Ascending aorta (tissue), 2 donors: ENCODE measurements around the gene EZR. TPM values are rescaled to one million over a fixed set of nuclear protein-coding genes. Genes with fewer than 3 reads are reported as not detected.

Experiments
- DNase-seq, 2 donors: peaks; one replicate each; pipeline ENCODE4 v3.0.0-alpha.2; 2019; ENCODE audit warnings: low spot score in 2 of 2
- H3K27ac ChIP-seq, 2 donors: fragments of 200-600 bp; sonication (generic); one replicate each; pipeline ENCODE4 v1.5.1; 2016 to 2017; ENCODE audit warnings: mild to moderate bottlenecking in 1 of 2
- H3K27me3 ChIP-seq: fragments of 200-600 bp; sonication (generic); one replicate; pipeline ENCODE4 v1.5.1; 2017
- H3K36me3 ChIP-seq, 2 donors: fragments of 200-600 bp; sonication (generic); one replicate each; pipeline ENCODE4 v1.5.1; 2016
- H3K4me1 ChIP-seq, 2 donors: fragments of 200-600 bp; sonication (generic); one replicate each; pipeline ENCODE4 v1.5.1; 2016 to 2017; ENCODE audit warnings: mild to moderate bottlenecking in 1 of 2
- H3K4me3 ChIP-seq, 2 donors: fragments of 200-600 bp; sonication (generic); one replicate each; pipeline ENCODE4 v1.5.1; 2016 to 2017; ENCODE audit warnings: mild to moderate bottlenecking in 1 of 2
- H3K9me3 ChIP-seq, 2 donors: fragments of 200-600 bp; sonication (generic); one replicate each; pipeline ENCODE4 v1.5.1; 2016
- CTCF ChIP-seq, 3 experiments: fragments of 200-600 bp in 2 of 3; fragments of 450-650 bp in 1 of 3; sonication (generic) in 2 of 3; IDR thresholded peaks; one replicate each; pipeline ENCODE4 v1.5.1; 2016 to 2019; ENCODE audit warnings: antibody characterized with exemption in 3 of 3, mild to moderate bottlenecking in 1 of 3, moderate library complexity in 1 of 3
- intact Hi-C: fragments of 100-400 bp; cut with DNase I; formaldehyde crosslinking; loops from one replicate; pipeline ENCODE4 v1.15.1; 2023
- total RNA-seq: library from RNA; depleted of rRNA; stranded (reverse); fragments of >200 nt; gene quantifications from one replicate; pipeline ENCODE4 v1.1.0, GENCODE V29; 2016

EZR gene
- total RNA-seq, 1 donor from 2014 or later: 49.7 TPM

- Histone ChIP-seq H3K4me1 (no peaks in the 10 kb centered on the region), H3K4me3 (no peak overlapping the region), H3K27ac (no peak overlapping the region), H3K27me3 (no peaks in the 10 kb centered on the region), H3K9me3 (no peaks in the 10 kb centered on the region), H3K36me3 (no peaks in the 10 kb centered on the region)
- no peak for TF ChIP-seq CTCF (IDR thresholded peaks at IDR 0.05)
- DNase-seq: no peak
- intact Hi-C loops: no loop called here
Measured at GRCh38 chr6:158847786-158848185, 28.6 kb upstream of the EZR start.

- no peak overlapping the region for H3K4me3 ChIP-seq
- H3K27ac ChIP-seq: no peak overlapping the region
- no peaks in the 10 kb centered on the region for H3K36me3 ChIP-seq
- TF ChIP-seq CTCF (IDR thresholded peaks at IDR 0.05): no peak
- intact Hi-C loops: no loop called here
- H3K27me3 ChIP-seq: no peaks in the 10 kb centered on the region
- H3K4me1 ChIP-seq: no peaks in the 10 kb centered on the region
- DNase-seq: no peak
- H3K9me3 ChIP-seq: no peaks in the 10 kb centered on the region
Measured at GRCh38 chr6:158847012-158847529, 27.9 kb upstream of the EZR start.

- Histone ChIP-seq H3K4me1 (no peaks in the 10 kb centered on the region), H3K27me3 (no peaks in the 10 kb centered on the region), H3K4me3 (no peak overlapping the region), H3K27ac (no peak overlapping the region), H3K9me3 (no peaks in the 10 kb centered on the region), H3K36me3 (no peaks in the 10 kb centered on the region)
- intact Hi-C loops: no loop called here
- DNase-seq: no peak
- no peak for TF ChIP-seq CTCF (IDR thresholded peaks at IDR 0.05)
Measured at GRCh38 chr6:158843751-158844683, 24.8 kb upstream of the EZR start.

GRCh38 chr6:158841358-158841757 is 22.2 kb upstream of the EZR start:
- intact Hi-C loops: no loop called here

GRCh38 chr6:158840465-158840864 is 21.3 kb upstream of the EZR start:
- Histone ChIP-seq H3K9me3 (no peaks in the 10 kb centered on the region), H3K27ac (no peak overlapping the region), H3K36me3 (no peaks in the 10 kb centered on the region), H3K4me1 (no peaks in the 10 kb centered on the region), H3K27me3 (no peaks in the 10 kb centered on the region), H3K4me3 (no peak overlapping the region)
- DNase-seq: no peak
- TF ChIP-seq CTCF (IDR thresholded peaks at IDR 0.05): no peak
- intact Hi-C loops: no loop called here

More at GRCh38 chr6:158841358-158841757, 22.2 kb upstream of the EZR start:
- no peaks in the 10 kb centered on the region for H3K9me3 ChIP-seq
- no peak for DNase-seq
- no peaks in the 10 kb centered on the region for H3K4me1 ChIP-seq
- H3K27ac ChIP-seq: no peak overlapping the region
- no peaks in the 10 kb centered on the region for H3K36me3 ChIP-seq
- H3K27me3 ChIP-seq: no peaks in the 10 kb centered on the region
- H3K4me3 ChIP-seq: no peak overlapping the region
- no peak for TF ChIP-seq CTCF (IDR thresholded peaks at IDR 0.05)
